A172 (cell line): ENCODE results near the gene RAB3C. TPM values are rescaled to one million over a fixed set of nuclear protein-coding genes. Genes with fewer than 3 reads are reported as not detected.

Experiments
- DNase-seq: peaks from one replicate; pipeline ENCODE4 v3.0.0-alpha.2; 2015; ENCODE audit warnings: low spot score
- total RNA-seq: library from RNA; depleted of rRNA; stranded (reverse); fragments of >200 nt; shearing (Covaris generic); gene quantifications from 2 replicates; pipeline ENCODE4 v1.2.3, GENCODE V29; 2014

The RAB3C gene
- total RNA-seq, 1 experiment from 2014 or later, result not detected

DNA sequence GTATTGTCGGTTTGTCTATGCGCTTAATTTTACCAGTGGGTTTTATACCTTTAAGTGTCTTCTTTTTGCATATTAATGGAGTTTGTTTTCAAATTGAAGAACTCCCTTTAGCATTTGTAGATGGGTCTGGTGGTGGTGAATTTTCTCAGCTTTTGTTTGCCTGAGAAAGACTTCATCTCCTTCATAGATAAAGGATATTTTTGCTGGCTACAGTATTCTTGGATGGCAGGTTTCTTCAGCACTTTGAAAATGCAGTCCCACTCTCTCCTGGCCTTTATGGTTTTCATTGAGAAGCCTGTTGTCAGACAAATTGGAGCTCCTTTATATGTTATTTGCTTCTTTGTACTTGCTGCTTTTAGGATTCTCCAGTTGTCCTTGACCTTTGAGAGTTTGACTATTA lies 142.1 kb downstream of the RAB3C start:
- no peak for DNase-seq

GRCh38 chr5:58731641-58732040 lies 148.8 kb downstream of the RAB3C start:
- no peak for DNase-seq

DNA sequence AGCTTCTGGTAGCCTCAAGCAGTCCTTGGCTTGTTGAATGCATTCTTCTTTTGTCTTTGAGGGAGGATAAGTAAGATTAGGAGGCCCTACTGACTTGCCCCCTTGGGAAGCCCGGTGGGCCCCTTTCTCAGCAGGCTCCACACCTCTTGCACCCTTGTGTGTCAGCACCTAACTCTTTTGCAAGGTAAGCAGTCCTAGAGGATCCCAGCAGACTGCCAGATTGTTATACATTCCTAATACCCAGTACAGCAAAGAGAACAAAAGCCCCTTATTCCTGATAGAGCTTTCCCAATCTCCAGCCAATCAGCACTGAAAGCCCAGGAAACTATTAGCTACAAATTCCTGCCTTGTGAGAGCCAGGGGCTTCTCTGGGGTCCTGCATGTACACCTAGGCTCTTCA lies 152.8 kb downstream of the RAB3C start:
- no peak for DNase-seq

GRCh38 chr5:58736214-58736613 lies 153.3 kb downstream of the RAB3C start:
- DNase-seq, result no peak

- no peak for DNase-seq
Observed at GRCh38 chr5:58737671-58738070, 154.8 kb downstream of the RAB3C start.

DNA sequence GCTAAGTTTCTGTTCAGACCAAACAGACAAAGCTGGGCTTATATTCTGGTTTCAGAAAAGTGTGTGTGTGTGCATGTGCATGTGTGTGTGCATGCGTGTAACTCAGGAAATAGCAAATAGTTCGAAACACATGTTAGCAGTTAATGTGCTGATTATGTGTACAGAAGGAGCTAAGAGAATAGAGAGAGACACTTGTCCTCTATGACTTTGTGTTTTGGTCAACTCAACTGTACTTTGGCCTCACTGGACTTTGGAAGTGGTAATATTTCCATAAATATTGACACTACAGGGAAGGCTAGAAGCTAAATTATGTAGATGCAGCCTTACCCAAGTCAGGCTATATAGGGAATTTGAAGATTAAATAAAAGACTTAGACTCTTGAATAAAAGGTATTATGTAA lies 155.5 kb downstream of the RAB3C start:
- no peak for DNase-seq

- DNase-seq, result no peak
Observed at GRCh38 chr5:58739051-58739450, 156.2 kb downstream of the RAB3C start.

DNA sequence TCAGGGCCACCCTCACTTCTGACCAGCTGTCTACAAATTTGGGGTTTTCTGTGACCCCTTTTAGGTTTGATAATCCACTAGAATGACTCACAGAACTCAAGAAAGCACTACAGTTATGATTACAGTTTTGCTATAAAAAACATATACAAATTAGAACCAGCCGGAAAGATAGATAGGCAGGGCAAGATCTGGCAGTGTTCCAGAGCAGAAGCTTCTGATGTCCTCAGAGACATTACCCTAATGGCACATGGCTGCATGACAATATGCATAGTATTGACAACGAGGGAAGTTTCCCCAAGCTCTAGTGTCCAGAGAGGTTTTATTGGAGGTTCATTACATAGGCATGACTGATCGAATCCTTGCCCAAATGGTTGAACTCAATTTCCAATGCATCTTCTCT lies 158.1 kb downstream of the RAB3C start:
- no peak for DNase-seq

GRCh38 chr5:58745350-58745749 lies 162.5 kb downstream of the RAB3C start:
- DNase-seq, result no peak

DNA sequence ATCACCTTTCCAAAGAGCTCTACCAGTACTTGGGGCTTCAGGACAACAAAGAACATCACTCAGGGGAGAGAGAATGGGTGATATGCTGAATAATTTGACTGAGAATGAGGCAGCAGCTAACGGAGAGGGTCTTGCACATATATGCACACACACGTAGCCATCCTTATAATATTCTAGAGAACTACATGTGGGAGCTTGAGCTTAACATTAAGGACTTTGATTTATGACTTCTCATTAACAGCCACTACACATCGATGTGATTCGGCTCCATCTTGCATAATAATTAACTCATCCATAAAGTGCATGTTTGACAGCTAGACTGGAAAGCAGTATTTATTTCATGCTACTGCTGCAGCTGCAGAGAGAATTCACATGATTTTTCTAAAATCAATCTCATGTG lies 163.4 kb downstream of the RAB3C start:
- no peak for DNase-seq

DNA sequence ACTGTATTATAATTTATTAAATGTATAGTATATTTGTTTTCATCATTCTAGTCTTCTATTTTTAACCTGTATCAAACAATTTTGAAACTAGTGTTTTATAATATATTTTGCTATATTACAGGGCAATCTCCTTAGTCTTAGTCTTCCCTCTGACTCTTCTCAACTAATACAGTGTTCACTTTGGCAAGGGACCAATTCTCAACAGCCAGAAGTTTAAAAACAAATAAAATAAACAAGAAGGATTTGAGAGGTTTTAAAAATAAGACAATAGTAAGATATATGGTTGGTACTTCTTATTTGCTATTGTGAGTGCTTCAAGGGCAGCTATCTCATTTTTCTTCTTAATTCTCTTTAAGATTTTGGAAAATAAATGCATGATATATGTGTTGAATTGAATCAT lies 167.2 kb downstream of the RAB3C start:
- DNase-seq, result no peak

DNA sequence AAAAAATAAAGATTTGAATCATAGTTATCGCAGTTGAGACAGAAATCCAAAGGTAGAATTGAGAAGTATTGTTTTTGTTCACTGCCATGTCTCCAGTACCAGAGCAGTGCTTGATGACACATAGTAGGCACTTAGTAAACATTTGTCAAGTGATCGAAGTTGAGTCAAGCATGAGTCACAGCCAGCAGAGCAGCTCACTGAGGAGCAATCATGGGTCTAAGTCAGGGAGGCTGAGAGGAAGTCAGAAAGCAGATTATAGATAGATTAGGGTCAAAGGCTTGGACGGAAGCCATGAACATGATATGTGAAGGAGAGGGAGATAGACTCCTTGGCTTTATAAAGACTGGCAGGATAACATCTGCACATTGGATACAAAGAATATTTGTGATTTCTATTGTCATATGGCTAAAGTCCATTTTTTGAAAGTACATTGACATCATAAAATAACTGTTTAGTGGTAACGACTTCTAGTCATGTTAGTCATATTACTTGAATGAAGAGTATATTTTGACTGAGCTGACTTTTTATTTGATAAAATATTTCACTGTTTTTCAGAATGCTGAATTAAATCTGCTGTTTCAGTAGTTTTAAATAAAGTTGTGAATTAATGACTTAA lies 168.5 kb downstream of the RAB3C start:
- DNase-seq, result peak; percentile 62

- DNase-seq, result no peak
Observed at GRCh38 chr5:58752104-58752503, 169.2 kb downstream of the RAB3C start.

GRCh38 chr5:58753446-58753845 lies 170.6 kb downstream of the RAB3C start:
- DNase-seq, result no peak

- no peak for DNase-seq
Observed at GRCh38 chr5:58754250-58754649, 171.4 kb downstream of the RAB3C start.

- no peak for DNase-seq
Observed at GRCh38 chr5:58755397-58755796, 172.5 kb downstream of the RAB3C start.

DNA sequence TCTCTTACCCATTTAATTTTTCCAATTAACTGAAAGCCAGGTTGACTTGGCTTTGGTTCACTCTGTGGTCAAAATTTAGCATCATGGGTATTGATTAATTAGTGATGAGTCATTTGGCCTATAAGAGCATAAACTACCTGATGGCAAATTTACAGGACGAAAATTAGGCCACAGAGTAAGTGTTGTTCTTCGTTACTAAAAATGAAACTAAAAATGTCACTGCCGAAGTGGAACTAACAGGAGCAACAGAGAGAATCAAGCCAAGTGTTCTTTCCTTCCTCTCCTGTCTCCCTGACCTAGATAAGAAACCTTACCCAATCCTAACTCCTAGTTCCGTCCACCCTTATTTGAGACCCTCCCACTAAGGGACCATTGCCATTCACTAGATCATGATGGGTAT lies 176.9 kb downstream of the RAB3C start:
- DNase-seq, result no peak

- no peak for DNase-seq
Observed at GRCh38 chr5:58760222-58760621, 177.3 kb downstream of the RAB3C start.

DNA sequence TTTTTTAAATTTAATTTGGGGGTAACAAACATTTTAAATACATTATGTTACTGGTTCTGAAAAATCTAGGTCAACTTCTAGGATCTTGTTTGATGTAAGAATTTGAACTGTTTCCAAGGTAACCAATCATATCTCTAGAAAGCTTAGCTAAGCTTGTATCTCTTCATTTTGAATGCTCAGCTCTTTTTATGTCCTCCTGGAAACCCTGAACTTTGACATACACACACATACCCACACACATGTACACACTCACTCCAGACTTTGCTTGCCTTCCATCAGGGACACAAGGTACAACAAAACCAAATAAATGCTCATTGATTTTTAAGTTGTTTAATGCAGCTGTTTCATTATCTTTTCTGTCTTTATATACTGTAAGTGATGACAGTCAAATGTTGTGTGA lies 178.5 kb downstream of the RAB3C start:
- no peak for DNase-seq

DNA sequence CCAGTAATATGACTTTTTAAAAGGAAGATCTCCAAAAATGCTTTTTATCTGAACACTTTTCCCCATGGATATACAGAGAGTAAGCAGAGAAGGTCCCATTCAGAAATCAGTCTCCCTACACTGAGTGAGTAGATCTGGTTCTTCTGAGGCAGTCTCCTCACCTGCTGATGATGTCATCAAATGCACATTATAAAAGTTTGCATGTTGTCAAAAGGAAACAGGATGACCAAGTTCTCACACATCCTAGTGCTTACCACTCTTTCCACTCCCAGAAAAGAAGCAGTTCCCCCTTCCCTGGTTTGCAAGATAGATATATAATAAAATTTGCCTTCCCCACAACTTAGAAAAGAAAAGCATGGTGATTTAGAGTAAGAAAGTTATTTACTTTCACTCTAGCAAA lies 180.5 kb downstream of the RAB3C start:
- no peak for DNase-seq

GRCh38 chr5:58764199-58764598 lies 181.3 kb downstream of the RAB3C start:
- no peak for DNase-seq

DNA sequence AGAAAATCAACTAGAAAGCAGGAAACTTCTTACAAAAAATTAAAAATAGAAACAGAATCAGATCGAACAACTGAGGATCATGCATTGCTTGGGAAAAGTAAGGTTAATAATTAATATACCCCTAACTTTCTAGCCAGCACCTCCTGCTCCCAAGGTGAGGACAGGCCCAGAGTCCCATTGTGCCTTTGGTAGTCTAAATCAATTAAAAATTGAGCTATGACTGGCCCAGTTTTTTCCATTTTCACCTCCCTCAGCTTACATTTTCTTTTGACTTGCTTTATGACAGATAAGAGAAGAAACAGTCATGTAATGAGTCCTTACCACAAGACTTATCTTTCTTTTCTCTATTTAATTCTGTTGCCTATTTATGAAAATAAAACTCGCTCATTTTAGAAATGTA lies 182.2 kb downstream of the RAB3C start:
- no peak for DNase-seq

GRCh38 chr5:58767104-58767503 lies 184.2 kb downstream of the RAB3C start:
- DNase-seq, result no peak

DNA sequence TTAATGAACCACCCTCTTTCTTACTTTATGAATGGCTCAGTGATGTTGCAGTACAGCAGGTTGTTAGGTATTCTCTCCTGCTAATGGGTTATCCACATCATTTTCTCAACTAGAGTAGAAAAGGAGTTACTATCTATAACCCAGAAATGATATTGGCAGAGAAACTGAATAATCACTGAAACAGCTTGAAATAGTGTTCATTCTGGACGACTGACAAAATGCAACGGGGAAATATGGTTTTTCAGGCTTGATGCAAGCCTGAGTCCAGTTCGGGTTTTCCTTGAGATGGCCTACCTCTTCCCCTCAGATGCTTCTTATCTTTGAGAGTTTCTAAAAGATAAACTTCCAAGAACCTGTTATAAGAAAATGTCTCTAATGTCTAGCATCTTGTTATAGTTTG lies 187.3 kb downstream of the RAB3C start:
- no peak for DNase-seq

GRCh38 chr5:58771796-58772195 lies 188.9 kb downstream of the RAB3C start:
- DNase-seq, result no peak
